Astrocyte of the spinal cord (primary cell): ENCODE measurements around the gene SPTSSA.
"Not testable (repeated sequence)": the region's sequence is repeated elsewhere in the genome, so short reads cannot be mapped to it uniquely, and the experiment has no call there.

Experiments used
- DNase-seq: peaks from one replicate; pipeline ENCODE4 v3.0.0; 2011; ENCODE audit warnings: low read depth, low spot score
- H3K4me3 ChIP-seq: 2 replicates; pipeline ENCODE4 v1.5.1; 2011; ENCODE audit warnings: low read depth, mild to moderate bottlenecking, low read length, moderate library complexity
- CTCF ChIP-seq: IDR thresholded peaks from 2 replicates; pipeline ENCODE4 v1.5.1; 2012; ENCODE audit warnings: low read depth, mild to moderate bottlenecking, low read length, inconsistent platforms
- in situ Hi-C: cut with HindIII; loops from 2 replicates; pipeline ENCODE4 v1.10.0; 2017; ENCODE audit warnings: low sequenced_read_pairs

Gene SPTSSA

GRCh38 chr14:34462132-34462893 is at the start of gene SPTSSA:
Gene SPTSSA, minus strand, starts transcription at chr14:34462240. Its CDS starts 33 bp downstream, at chr14:34462207.
- DNase-seq = peak; percentile 91
- TF ChIP-seq CTCF = no peak
- peak within 1 kb of the TSS; percentile 88 for H3K4me3 ChIP-seq
- in situ Hi-C loops = no loop called here

GRCh38 chr14:34507884-34508283 is 45.8 kb upstream of the SPTSSA start:
- TF ChIP-seq CTCF = no peak
- in situ Hi-C loops = no loop called here
- no peak for DNase-seq
- H3K4me3 ChIP-seq = no peak overlapping the region

GRCh38 chr14:34507459-34507858 is 45.4 kb upstream of the SPTSSA start:
- H3K4me3 ChIP-seq = no peak overlapping the region
- in situ Hi-C loops = no loop called here
- no peak for TF ChIP-seq CTCF
- no peak for DNase-seq

- H3K4me3 ChIP-seq, in situ Hi-C loops, DNase-seq: not testable (repeated sequence)
These were observed 43.1 kb upstream of the SPTSSA start for GRCh38 chr14:34505124-34505491.

GRCh38 chr14:34504027-34504426 is 42.0 kb upstream of the SPTSSA start:
- in situ Hi-C loops, H3K4me3 ChIP-seq, DNase-seq: not testable (repeated sequence)

GRCh38 chr14:34502545-34503225 is 40.6 kb upstream of the SPTSSA start:
- H3K4me3 ChIP-seq = no peak overlapping the region
- peak; percentile 79 for DNase-seq
- in situ Hi-C loops = no loop called here
- TF ChIP-seq CTCF = no peak

- TF ChIP-seq CTCF = no peak
- in situ Hi-C loops = no loop called here
- H3K4me3 ChIP-seq = no peak overlapping the region
- peak; percentile 42 for DNase-seq
These were observed 40.0 kb upstream of the SPTSSA start for GRCh38 chr14:34502001-34502400.
